ENCODE measurements around the gene ASB1.

The ASB1 gene

DNA sequence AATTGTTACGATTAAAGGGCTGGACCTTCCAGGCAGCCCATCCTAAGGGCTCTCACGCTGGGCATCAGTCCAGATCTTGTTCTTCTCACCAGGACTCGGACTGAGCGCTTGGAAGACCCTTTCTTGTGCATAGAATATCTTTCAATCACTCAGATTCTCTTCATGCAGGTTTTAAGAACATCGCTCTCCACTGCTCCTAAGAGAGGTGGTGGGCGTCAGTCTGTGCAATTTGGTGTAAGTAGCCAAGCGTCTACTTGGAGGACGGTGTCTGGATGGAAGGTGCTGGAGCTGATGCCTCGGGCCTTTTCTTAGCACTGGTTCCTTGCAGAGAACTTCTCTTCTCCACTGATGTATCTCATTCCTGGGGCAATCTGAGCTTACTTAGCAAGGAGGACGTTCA, 68.7 kb downstream of the ASB1 start:
- no peak for DNase-seq (ENCODE audit: low read depth)

DNA sequence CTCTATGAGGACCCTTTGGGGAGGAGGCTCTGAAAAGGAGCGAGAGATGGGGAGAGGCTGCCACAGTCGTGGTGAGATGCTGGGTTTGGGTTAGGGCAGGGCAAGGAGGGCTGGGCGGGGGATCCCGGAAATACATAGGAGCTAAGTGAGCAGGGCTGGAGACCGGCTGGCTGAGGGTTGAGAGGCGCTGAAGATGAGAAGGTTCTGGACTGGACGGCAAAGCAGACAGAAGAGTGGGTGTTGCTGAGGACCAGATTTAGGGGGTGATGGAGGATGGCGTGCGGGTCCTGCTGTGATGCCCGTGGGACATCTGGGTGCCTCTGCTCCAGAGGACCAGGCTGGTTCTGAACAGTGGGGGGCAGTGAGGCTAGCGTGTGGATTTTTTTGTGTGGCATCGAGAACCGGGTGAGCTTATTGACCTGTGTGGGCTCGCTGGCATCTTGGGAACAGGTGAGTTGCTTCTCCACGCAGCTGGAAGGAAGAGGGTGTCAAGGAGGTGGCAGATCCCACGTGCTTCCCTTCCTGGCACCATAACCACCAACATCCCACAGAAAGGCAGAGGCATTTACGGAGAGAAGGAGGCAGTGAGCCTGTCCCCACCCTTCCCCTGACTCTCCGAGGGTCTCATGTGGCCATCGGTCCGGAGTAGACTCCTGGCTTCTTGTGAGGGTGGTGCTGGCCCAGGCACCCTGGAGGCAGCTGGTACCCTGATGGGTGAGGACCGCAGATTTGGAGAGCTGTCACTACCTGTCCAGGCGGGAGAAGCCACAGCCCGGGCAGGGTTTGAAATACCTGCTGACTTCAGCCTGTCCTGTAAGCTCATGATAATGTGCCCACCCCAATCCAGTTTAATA, 70.3 kb downstream of the ASB1 start:
- no peak for DNase-seq (ENCODE audit: low read depth)

DNA sequence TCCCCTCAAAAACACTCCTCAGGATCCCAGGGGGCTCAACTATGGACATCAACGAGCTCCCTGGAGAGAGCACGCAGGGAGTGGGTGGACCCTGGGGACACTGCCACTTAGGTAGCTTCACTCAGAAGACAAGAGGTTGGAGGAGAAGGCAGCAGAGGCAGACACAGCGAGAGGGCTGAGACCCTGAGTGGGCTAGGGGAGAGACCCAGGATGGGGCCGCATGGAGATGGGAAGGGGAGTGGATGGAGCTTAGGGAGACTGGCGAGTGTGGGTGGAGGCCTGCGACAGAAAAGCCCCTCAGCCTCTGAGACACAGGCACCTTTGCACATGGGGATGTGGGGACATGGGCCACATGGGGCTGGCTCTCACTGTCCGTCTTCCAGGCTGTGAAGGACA, 70.9 kb downstream of the ASB1 start:
- no peak for DNase-seq (ENCODE audit: low read depth)

DNA sequence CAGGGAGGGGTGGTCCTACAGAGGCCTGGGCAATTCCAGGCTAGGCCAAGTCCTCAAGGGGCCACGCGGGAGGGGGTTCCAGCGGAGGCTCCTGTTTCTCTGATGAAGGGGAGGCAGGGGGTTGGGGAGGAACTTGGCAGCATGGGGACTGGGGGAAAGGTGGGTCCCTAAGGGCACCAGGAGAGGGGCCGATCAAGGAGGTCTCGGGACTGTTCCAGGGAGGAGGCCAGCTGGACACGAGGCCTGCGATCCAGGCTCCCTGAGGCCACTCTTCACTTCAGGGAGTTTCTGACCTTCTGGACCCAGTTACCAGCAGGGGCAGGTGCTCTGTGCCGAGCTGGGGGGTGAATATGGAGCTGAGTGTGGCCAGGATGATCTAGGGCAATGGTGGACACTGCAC, 71.5 kb downstream of the ASB1 start:
- no peak for DNase-seq (ENCODE audit: low read depth)

DNA sequence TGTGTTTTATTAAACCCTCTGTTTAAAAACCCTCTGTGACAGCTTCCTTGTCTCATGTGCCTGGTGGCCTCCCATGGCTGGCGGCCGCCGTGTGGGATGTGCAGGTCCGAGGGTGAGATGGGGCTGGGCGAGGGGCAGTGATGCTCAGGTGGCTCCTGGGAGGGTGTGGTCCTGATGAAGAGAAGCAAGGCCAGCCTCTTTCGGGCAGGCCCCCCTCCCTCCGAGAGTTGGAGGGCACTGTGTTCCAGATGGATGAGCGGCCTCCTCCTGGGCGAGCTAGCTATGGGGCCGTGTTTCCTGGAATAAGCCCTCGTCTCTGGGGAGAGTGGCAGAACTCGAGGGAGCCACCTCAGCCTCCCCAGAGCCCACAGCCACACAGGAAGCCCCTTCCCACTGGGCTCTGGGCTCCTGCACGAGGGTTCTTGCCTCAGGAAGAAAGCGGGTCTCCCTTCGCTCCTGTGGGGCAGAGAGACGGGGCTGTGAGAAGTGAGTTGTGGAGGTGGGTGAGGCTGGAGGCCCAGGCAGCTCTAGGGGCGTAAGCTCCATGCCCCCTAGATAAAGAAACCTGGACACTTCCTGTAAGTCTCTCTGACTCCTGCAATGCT, 72.1 kb downstream of the ASB1 start:
- DNase-seq (ENCODE audit: low read depth), result no peak

DNA sequence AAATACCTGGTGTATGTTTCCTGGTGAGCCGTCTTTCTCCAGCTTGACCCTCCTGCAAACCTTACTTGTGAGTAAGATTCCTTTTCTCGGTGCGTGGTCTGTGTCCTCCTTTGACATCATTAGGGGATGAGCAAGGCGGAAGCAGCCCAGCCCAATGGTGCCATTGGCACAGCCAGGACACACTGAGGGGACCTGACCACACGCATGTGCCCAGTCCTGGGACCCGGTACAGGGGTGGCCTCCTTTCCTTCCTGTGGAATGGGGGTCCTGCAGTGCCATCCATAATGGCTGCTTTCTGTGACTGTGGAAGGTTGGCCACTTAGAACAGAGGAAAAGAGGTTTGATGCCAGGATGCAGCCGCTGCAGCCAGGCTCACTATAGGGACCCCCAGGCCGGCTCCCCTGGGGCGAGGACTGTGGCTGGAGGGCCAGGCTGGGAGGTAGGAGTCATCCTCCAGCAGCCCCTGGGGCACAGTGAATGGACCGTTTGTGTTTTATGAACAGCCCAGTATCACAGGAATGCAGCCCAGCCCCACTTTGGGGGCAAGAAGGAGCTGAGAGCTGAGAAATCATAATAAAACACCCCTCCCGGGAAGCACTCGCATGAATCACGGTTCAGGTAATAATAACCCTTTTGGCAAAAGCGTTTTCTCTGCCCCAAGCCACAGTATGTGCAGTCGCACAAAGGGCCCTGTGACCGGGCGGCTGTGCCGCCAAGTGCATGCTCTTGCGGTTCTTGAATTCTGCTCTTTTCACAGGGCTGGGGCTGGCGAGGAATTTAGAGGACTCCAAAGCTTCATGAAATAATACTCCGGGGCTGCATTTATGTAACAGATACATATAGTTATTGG, 73.2 kb downstream of the ASB1 start:
- DNase-seq (ENCODE audit: low read depth), result no peak

DNA sequence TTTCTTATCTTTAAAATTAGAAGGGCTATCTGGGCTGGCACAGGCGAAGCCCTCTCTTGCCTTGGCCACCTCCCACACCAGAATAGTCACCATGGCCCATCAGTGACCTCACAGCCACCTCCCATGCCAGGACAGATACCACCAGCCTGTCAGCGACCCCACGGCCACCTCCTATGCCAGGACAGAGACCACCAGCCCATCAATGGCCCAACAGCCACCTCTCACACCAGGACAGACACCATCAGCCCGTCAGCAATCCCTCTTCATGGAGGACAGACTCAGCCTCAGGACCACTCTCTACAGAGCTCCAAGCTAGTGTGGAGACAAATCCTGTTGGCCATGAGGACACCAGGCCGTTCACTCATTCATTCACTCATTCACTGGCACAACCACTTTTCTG, 74.6 kb downstream of the ASB1 start:
- no peak for DNase-seq (ENCODE audit: low read depth)
